HEK293 (cell line): Measurements from ENCODE around the gene TRIM29.

Experiments used
- CTCF ChIA-PET: fragments of 350-600 bp; formaldehyde crosslinking; extraction: SDS; loops from one replicate; lab custom pipeline; 2021; ENCODE audit warnings: antibody characterized with exemption; lab: Yijun Ruan, JAX
- POLR2A ChIA-PET: fragments of 300-600 bp; formaldehyde crosslinking; extraction: SDS; loops from one replicate; lab custom pipeline; 2020; ENCODE audit warnings: antibody characterized with exemption, inconsistent platforms; lab: Yijun Ruan, JAX
- H3K27ac ChIP-seq: fragments of 200-500 bp; sonication (Bioruptor generic); 2 replicates; pipeline ENCODE4 v1.5.1; 2014; ENCODE audit warnings: low read depth, low read length, control low read depth, inconsistent platforms; ENCODE audit errors: extremely low read depth
- H3K36me3 ChIP-seq, 2 experiments: fragments of 200-500 bp in 1 of 2; sonication (Bioruptor generic) in 1 of 2; 1 replicate in 1 of 2; 2 replicates in 1 of 2; pipeline ENCODE4 v1.5.1; 2014 to 2017; ENCODE audit warnings: inconsistent platforms in 2 of 2, low read length in 2 of 2; ENCODE audit not compliant: control insufficient read depth in 2 of 2, insufficient read depth in 1 of 2
- H3K4me1 ChIP-seq: fragments of 200-500 bp; sonication (Bioruptor generic); 2 replicates; pipeline ENCODE4 v1.5.1; 2014; ENCODE audit warnings: mild to moderate bottlenecking, low read length, inconsistent platforms; ENCODE audit not compliant: control insufficient read depth, insufficient read depth
- H3K4me3 ChIP-seq: 2 replicates; pipeline ENCODE4 v1.5.1; 2011; ENCODE audit warnings: low read depth, mild to moderate bottlenecking, control low read depth, low read length, moderate library complexity
- H3K9me3 ChIP-seq: fragments of 200-500 bp; sonication (Bioruptor generic); 2 replicates; pipeline ENCODE4 v1.5.1; 2014; ENCODE audit warnings: low read depth, low read length, inconsistent platforms; ENCODE audit not compliant: control insufficient read depth, insufficient read depth
- BCL11B ChIP-seq: fragments of 450-650 bp; formaldehyde crosslinking; IDR thresholded peaks from 2 replicates; pipeline ENCODE4 v1.5.1; 2016; ENCODE audit warnings: low read depth, missing biosample characterization, missing genetic modification characterization
- EGR2 ChIP-seq: fragments of 450-650 bp; formaldehyde crosslinking; IDR thresholded peaks from 2 replicates; pipeline ENCODE4 v1.5.1; 2016; ENCODE audit warnings: low read depth, missing biosample characterization, missing genetic modification characterization
- GFI1B ChIP-seq: fragments of 450-650 bp; formaldehyde crosslinking; IDR thresholded peaks from 2 replicates; pipeline ENCODE4 v1.5.1; 2016; ENCODE audit warnings: missing biosample characterization, missing genetic modification characterization
- HOXD13 ChIP-seq: sonication (generic); formaldehyde crosslinking; IDR thresholded peaks from 2 replicates; pipeline ENCODE4 v1.8.0; 2022; ENCODE audit warnings: missing genetic modification reagents, borderline replicate concordance
- INSM2 ChIP-seq: fragments of 450-650 bp; formaldehyde crosslinking; IDR thresholded peaks from 2 replicates; pipeline ENCODE4 v1.5.1; 2016; ENCODE audit warnings: missing biosample characterization, missing genetic modification characterization
- KLF1 ChIP-seq: fragments of 450-650 bp; formaldehyde crosslinking; IDR thresholded peaks from 2 replicates; pipeline ENCODE4 v1.5.1; 2016; ENCODE audit warnings: missing biosample characterization, missing genetic modification characterization
- KLF8 ChIP-seq: fragments of 450-650 bp; formaldehyde crosslinking; IDR thresholded peaks from 2 replicates; pipeline ENCODE4 v1.5.1; 2016; ENCODE audit warnings: missing biosample characterization, missing genetic modification characterization
- REST ChIP-seq: fragments of 450-650 bp; formaldehyde crosslinking; IDR thresholded peaks from 2 replicates; pipeline ENCODE4 v1.5.1; 2016; ENCODE audit warnings: missing biosample characterization, missing genetic modification characterization
- WT1 ChIP-seq: fragments of 450-650 bp; formaldehyde crosslinking; IDR thresholded peaks from 2 replicates; pipeline ENCODE4 v1.5.1; 2016; ENCODE audit warnings: missing biosample characterization, missing genetic modification characterization
- ZBTB6 ChIP-seq: fragments of 450-650 bp; formaldehyde crosslinking; IDR thresholded peaks from 2 replicates; pipeline ENCODE4 v1.5.1; 2017; ENCODE audit warnings: missing biosample characterization, missing genetic modification characterization
- ZFHX2 ChIP-seq: fragments of 450-650 bp; formaldehyde crosslinking; conservative IDR thresholded peaks from 2 replicates; pipeline ENCODE4 v1.5.1; 2016; ENCODE audit warnings: missing biosample characterization, missing genetic modification characterization
- ZNF169 ChIP-seq: fragments of 450-650 bp; formaldehyde crosslinking; IDR thresholded peaks from 2 replicates; pipeline ENCODE4 v1.5.1; 2016; ENCODE audit warnings: missing biosample characterization, missing genetic modification characterization
- ZNF23 ChIP-seq: fragments of 450-650 bp; formaldehyde crosslinking; IDR thresholded peaks from 2 replicates; pipeline ENCODE4 v1.5.1; 2016; ENCODE audit warnings: missing biosample characterization, missing genetic modification characterization, borderline replicate concordance
- ZNF292 ChIP-seq: fragments of 450-650 bp; formaldehyde crosslinking; IDR thresholded peaks from 2 replicates; pipeline ENCODE4 v1.5.1; 2016; ENCODE audit warnings: low read depth, missing biosample characterization, missing genetic modification characterization, borderline replicate concordance
- ZNF354C ChIP-seq: fragments of 450-650 bp; formaldehyde crosslinking; IDR thresholded peaks from 2 replicates; pipeline ENCODE4 v1.5.1; 2016; ENCODE audit warnings: missing biosample characterization, missing genetic modification characterization, low read depth, borderline replicate concordance
- ZNF416 ChIP-seq: fragments of 450-650 bp; formaldehyde crosslinking; IDR thresholded peaks from 2 replicates; pipeline ENCODE4 v1.5.1; 2016; ENCODE audit warnings: missing biosample characterization, missing genetic modification characterization
- ZNF433 ChIP-seq: fragments of 450-650 bp; formaldehyde crosslinking; IDR thresholded peaks from 2 replicates; pipeline ENCODE4 v1.5.1; 2016; ENCODE audit warnings: missing biosample characterization, missing genetic modification characterization, low read depth
- ZNF473 ChIP-seq: fragments of 450-650 bp; formaldehyde crosslinking; IDR thresholded peaks from 2 replicates; pipeline ENCODE4 v1.5.1; 2017; ENCODE audit warnings: missing biosample characterization, missing genetic modification characterization
- ZNF521 ChIP-seq: fragments of 450-650 bp; formaldehyde crosslinking; IDR thresholded peaks from 2 replicates; pipeline ENCODE4 v1.5.1; 2017; ENCODE audit warnings: missing biosample characterization, mild to moderate bottlenecking, missing genetic modification characterization
- ZNF560 ChIP-seq: fragments of 450-650 bp; formaldehyde crosslinking; IDR thresholded peaks from 2 replicates; pipeline ENCODE4 v1.5.1; 2017; ENCODE audit warnings: missing biosample characterization, missing genetic modification characterization, borderline replicate concordance
- ZNF610 ChIP-seq: fragments of 450-650 bp; formaldehyde crosslinking; IDR thresholded peaks from 2 replicates; pipeline ENCODE4 v1.5.1; 2016; ENCODE audit warnings: missing biosample characterization, missing genetic modification characterization, borderline replicate concordance
- ZNF654 ChIP-seq: fragments of 450-650 bp; formaldehyde crosslinking; IDR thresholded peaks from 2 replicates; pipeline ENCODE4 v1.5.1; 2016; ENCODE audit warnings: low read depth, missing biosample characterization, missing genetic modification characterization
- ZSCAN30 ChIP-seq: fragments of 450-650 bp; IDR thresholded peaks from 2 replicates; pipeline ENCODE4 v1.5.1; 2018; ENCODE audit warnings: missing biosample characterization, mild to moderate bottlenecking, missing genetic modification characterization, moderate library complexity

TRIM29 gene

GRCh38 chr11:120142441-120143100 is 4.7 kb upstream of the TRIM29 start:
- Histone ChIP-seq H3K4me3 (no peak overlapping the region), H3K4me1 (no peaks in the 10 kb centered on the region), H3K9me3 (no peaks in the 10 kb centered on the region), H3K27ac (no peak overlapping the region), H3K36me3 (no peaks in the 10 kb centered on the region)
- ChIA-PET CTCF (interaction anchor here (0.6 kb wide), 1 partner anchor 26 kb away, joined by 3 read pairs; no protein-coding TSS in a partner anchor), POLR2A (no interaction called here)
- TF ChIP-seq GFI1B (tag by site-specific recombination) (no peak), ZNF560 (tag by site-specific recombination) (no peak), KLF1 (tag by site-specific recombination) (no peak), ZNF23 (tag by site-specific recombination) (no peak), HOXD13 (CRISPR knock-in tag) (no peak), ZBTB6 (tag by site-specific recombination) (no peak), ZNF292 (no peak), INSM2 (tag by site-specific recombination) (no peak), WT1 (no peak), ZNF521 (tag by site-specific recombination) (no peak), ZNF610 (tag by site-specific recombination) (no peak), REST (tag by site-specific recombination) (no peak), BCL11B (tag by site-specific recombination) (no peak), ZNF416 (tag by site-specific recombination) (no peak), ZNF473 (tag by site-specific recombination) (no peak)

GRCh38 chr11:120141768-120142423 is 4.0 kb upstream of the TRIM29 start:
- Histone ChIP-seq H3K4me3 (no peak overlapping the region), H3K4me1 (no peaks in the 10 kb centered on the region), H3K27ac (no peak overlapping the region), H3K36me3 (no peaks in the 10 kb centered on the region)
- CTCF ChIA-PET: interaction anchor here (0.6 kb wide), 1 partner anchor 25 kb away, joined by 3 read pairs; no protein-coding TSS in a partner anchor
- POLR2A ChIA-PET: no interaction called here
- TF ChIP-seq ZNF354C: no peak
- no peak for TF ChIP-seq KLF8 (tag by site-specific recombination)
- peak; percentile 48 for TF ChIP-seq ZFHX2 (tag by site-specific recombination)
- no peak for TF ChIP-seq ZNF169 (tag by site-specific recombination)
- peak; percentile 63 for TF ChIP-seq EGR2 (tag by site-specific recombination)
- TF ChIP-seq ZSCAN30 (tag by site-specific recombination): no peak
- no peak for TF ChIP-seq ZNF654 (tag by site-specific recombination)
- TF ChIP-seq ZNF433 (tag by site-specific recombination): no peak
- TF ChIP-seq, all 188 proteins: peak for 2
- no peaks in the 10 kb centered on the region for H3K9me3 ChIP-seq
